Measurements from ENCODE around the gene ADAMTSL2.
A peak's percentile ranks its signal among the peaks of the same experiment; 100 is the strongest.

The ADAMTSL2 gene

DNA sequence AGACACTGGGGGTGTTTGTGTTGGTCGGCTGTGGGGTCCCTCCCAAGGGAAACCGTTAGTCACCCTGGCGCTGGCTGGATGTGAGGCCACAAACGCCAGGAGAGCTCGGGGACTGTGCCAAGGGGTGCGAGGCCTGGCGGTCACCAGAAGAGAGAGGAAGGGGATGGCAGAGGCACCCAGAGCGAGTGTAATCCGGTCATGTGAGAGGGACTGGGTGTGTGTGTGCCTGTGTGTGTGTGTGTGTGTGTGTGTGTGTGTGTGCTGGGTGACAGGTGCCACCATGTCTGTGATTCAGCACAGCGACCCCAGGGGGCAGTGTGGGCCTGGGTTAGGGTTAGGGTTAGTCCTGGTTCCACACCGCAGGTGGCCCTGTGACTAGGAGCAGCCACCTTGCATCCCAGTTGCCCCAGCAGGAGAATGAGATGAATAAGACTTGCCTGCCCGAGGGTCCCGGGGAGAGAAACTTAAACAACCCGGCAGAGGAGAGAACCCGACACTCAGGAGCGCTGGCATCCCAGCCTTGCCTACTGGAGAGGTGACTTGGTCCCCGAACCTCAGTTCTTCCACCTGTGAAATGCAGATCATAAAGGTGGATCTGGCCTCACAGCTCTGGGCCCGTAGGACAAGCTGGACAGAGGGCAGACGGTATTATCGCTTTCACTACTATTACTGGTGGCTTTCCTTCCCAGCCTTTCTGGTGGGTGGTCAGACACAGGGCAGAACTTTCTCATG lies 1.4 kb upstream of the ADAMTSL2 start:
- no peak for FAIRE-seq
- peak; percentile 13 for DNase-seq (ENCODE audit: low spot score)

DNA sequence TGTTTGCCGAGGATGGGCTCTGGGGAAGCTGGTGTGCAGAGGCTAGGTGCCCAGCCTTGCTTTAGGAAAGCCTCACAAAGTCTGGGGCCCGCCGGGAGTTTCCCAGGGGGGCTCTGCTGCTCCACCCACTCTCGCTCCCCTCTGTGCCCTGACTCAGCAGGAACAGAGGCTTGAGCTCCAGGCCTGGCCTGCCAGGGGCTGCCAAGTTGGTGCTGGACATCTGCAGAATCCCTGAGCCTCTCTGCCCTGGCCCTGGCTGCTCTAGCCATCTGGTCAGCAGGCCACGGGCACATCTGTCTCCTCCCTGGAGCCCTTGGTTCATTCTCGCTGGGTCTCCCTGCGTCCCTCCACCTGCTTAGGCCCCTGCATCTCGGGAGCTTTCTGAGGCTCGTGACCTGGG lies 647 bp upstream of the ADAMTSL2 start:
- FAIRE-seq = no peak
- no peak for DNase-seq (ENCODE audit: low spot score)

DNA sequence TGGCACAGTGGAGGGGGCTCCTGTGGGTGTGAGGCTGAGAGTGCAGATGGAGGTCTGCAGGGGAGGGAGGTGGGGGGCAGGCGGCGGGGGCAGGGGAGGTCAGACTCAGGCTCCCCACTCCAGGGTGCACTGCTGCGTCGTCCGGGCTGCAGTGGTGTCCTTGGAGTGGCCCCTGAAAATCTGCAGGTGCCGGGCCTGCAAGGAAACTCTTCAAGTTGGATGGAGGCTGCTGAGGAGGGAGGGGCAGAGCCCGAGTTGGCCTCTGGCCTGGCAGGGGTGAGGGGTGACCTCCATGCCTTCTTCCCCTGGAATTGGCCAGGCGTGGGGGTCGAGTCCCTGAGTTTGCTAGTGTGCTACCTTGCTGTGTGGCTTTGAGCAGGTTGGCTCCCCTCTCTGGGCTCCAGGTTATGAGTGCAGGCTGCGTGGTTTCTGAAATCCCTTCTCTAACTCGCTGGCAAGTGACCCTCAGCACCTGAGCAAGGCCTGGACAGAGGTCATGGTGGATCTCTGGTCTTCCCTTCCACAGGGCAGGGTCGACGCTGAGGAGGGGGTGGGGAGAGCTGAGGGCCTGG lies 888 bp downstream of the ADAMTSL2 start:
- DNase-seq (ENCODE audit: low spot score) (no peak), FAIRE-seq (no peak)

DNA sequence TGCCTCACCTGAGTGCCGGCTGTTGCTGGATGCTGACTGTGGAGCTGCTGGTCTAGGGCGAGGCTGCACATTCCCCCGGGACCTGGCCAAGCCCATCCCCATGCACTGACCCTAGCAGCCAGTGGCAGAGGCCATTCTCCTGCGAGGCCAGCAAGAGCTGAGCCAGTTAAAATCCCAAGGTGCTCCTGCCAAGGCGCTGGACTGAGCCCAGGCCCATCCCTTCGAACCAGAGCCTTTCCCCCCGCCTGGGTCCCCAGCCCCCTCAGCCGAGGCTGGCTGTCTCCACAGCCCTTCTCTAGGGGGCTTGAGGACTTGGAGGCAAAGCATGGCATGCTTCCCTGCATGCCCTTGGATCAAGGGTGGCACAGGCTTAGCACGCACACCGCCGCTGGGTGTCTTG lies 1.6 kb downstream of the ADAMTSL2 start:
- no peak for DNase-seq (ENCODE audit: low spot score)
- FAIRE-seq = no peak

DNA sequence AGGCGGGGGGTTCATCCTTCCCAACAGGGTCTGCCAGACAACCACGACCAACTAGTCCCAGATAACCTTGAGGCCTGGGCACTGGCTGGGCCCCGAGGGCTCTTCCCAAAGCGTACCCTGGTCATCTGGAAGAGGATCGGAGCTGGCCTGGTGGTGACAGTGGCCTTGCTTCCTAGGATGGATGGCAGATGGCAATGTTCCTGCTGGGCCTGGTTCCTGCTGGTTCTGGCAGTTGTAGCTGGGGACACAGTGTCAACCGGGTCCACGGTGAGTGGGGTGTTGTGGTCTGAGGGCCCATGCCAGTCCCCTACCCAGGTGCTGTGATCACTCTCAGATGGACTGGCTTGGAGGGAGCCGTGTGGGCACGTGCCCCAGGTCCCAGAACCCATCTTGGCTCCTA lies 2.0 kb downstream of the ADAMTSL2 start:
- DNase-seq (ENCODE audit: low spot score) (no peak), FAIRE-seq (no peak)

DNA sequence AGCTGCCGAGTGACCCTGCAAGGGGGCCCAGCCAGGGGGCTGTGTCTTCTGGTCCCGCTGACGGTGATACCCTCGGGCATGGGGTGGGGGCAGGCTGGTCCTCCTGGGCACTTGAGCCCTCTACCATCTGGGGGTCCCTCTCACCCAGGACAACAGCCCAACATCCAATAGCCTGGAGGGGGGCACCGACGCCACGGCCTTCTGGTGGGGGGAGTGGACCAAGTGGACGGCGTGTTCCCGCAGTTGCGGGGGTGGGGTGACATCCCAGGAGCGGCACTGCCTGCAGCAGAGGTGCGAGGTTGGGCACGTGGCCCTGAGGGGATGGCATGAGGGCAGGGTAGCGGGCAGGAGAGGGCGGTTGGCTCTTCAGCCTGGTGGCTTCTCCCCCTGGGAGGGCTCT lies 2.8 kb downstream of the ADAMTSL2 start:
- FAIRE-seq (no peak), DNase-seq (ENCODE audit: low spot score) (no peak)

DNA sequence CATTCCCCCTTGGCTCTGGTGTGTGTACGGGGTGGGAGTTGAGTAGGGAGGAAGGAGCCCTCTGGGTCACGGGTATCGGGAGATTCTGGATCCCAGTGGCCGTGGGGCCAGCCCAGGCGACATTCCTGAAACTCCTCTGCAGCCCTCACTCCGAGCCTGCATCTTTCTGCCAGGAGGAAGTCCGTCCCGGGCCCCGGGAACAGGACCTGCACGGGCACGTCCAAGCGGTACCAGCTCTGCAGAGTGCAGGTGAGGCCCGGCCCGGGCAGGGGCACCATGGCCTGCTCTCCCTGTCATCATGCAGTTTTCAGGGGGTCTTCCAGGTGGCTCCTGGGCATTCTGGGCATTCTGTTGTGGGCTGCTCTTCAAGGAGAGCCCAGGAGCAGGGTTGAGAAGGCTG lies 3.7 kb downstream of the ADAMTSL2 start:
- DNase-seq (ENCODE audit: low spot score) (no peak), FAIRE-seq (no peak)

DNA sequence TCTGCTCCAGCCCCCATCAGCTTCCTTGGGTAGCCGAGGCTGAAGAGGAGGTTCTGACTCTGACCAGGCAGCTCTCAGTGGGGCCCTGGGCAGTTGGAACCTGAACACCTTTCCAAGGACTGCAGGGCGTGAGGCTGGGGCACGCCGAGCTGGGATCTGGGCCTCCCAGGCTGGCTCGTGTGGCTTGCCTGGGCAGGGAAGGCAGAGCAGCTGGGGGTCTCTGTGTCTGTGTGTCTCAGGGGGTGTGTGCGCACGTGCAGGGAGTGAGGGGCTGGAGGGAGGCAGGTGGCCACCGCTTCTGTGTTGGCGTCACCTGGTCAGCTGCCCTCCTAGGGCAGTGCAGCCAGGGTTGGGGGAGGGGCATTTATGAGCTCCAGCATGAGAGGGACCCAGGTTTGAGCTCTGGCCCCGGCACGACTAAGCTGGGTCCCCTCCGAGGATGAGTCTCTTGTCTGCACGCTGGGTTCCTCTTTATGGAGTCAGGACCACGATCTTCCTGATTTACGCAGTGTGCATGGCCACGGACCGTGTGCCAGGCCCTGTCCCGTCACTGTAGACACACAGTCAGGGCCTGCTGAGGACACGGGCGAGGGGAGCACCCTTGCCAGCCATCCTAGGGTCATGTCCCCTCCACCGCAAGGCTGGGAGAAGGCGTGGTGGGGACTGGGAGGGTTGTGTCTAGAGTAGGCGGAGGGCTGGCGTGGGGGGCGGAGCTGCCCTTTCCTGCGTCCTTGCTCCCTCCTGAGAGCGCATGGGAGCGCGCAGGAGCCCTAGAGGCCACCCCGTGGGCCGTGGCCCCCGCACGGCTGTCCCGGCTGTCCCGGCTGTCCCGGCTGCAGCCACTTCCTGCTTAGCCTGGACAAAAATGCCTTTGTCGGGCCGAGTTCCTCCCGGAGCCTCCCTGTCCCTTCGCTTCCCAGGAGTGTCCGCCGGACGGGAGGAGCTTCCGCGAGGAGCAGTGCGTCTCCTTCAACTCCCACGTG lies 4.6 kb downstream of the ADAMTSL2 start:
- FAIRE-seq (no peak), DNase-seq (ENCODE audit: low spot score) (no peak)

DNA sequence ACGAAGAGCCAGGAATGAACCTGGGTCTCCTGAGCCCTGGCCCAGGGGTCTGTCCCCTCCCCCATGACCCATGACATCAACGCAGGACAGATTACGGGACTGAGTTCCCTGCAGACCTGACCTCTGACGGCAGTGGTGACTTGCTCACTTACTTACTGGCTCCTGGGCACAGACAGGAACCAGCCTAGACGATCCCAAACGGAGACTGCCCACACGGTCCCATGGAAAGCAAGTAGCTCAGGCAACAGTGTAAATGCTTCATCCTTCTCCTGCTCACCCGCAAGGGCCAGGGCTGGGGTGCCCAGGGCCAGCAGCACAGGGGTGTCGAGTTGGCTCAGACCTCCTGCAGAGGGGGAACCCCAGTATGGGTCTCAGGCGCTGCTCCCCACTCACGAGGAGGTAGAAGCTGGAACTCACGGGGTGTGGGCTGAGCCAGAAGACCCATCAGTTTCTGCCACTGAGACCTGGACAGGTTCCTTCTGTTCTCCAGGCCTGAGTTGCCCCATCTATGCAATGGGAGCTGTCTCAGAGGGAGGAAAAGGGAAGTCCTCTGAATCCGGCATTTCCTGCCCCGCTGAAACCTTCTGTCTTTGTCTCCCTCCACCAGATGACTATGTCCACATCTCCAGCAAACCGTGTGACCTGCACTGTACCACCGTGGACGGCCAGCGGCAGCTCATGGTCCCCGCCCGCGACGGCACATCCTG lies 5.6 kb downstream of the ADAMTSL2 start:
- no peak for FAIRE-seq
- no peak for DNase-seq (ENCODE audit: low spot score)

DNA sequence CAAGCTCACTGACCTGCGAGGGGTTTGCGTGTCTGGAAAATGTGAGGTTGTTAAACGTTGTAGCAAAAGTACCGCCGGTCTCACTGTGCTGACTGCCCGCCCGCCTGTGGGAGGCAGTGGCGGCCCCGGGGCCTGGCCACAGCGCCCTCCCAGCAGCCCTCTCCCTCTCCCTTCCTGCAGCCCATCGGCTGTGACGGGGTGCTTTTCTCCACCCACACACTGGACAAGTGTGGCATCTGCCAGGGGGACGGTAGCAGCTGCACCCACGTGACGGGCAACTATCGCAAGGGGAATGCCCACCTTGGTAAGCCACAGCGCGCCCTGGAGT lies 6.2 kb downstream of the ADAMTSL2 start:
- no peak for FAIRE-seq
- no peak for DNase-seq (ENCODE audit: low spot score)

DNA sequence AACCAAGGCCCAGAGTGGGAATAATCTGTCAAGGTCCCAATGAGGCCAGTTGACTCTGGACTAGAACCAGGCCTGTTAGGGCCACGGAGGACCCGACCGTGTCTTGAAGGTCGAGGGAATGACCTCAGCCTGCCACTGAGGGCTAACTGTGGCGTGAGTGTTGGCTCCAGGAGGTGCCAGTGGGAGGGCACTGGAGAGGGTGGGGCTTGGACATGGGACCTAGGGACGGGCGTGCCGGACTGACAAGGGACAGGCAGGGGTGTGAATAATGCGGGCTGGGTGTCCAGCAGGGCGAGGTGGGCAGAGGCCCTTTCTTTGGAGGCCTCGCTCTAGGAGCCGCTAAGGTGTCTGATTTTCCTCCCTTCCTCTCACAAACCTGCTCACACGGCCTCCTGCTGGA lies 7.5 kb downstream of the ADAMTSL2 start:
- FAIRE-seq (no peak), DNase-seq (ENCODE audit: low spot score) (no peak)

DNA sequence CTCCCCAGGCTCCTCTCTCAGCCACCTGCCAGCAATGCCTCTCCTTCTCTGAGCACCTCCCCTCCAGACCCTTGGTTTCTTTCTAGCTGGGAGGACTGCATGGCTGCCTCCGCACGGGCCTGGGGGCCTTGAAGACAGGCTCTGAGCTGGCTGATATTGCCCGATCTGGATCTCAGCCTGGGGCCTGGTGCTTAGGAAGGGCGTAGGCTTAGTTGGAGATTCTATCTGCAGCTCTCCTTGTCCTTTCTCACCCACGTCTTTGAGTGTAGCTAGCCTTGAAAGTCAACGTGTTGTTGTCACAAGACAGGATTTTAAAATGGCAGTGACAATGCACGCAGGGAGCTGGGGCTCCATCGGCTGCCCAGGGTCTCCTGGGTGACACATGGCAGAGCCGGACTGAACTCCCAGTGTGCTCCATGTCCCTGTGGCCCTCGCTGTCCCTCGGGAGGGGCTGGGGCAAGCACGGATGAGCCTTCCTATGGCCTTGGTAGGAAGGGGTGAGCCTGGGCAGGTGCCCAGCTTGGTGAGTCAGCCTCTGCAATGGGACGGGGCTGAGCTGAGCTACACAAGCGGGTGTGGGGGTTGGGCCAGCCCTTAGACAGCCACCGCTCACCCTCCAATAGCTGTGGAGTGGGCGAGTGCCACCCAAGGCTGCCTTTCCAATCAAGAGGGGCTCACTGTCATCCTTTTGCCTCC lies 9.4 kb downstream of the ADAMTSL2 start:
- no peak for DNase-seq (ENCODE audit: low spot score)
- no peak for FAIRE-seq

DNA sequence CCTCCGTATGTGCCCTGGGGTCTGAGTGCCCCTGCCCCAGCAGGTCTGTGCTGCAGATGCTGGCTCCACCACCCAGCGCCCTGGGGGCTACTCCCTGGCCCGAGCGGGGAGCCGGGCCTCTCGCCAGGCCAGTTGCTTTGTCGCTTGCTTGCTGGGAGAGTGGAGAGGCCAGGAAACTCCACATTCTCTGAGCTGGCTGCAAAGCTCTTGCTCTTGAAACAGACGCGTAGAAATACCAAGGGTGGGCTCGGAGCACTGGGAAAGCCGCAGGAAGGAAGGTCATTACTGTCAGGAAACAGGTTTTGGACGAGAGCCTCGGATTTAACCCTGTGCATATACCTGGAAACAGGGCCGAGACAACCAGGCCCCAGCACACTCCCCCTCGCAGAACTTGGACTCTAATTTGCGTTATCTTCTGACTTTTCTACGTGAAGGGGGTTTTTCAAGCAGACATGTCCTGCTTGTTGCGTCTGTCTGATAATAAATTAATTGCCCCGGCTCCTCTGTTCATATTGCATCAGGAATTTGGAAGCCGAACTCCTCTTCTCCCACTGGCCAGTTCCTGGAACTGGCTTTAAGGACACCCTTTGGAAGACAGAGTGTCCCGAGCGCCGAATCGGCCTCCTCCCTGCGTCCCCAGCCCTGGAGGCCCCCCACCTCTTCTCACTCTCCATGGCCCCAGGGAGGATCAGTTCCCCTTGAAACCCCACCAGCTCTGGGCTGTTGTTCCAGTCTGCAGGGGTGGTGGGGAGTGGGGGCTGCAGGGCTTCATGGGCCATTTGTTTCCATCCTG lies 11.2 kb downstream of the ADAMTSL2 start:
- DNase-seq (ENCODE audit: low spot score) (no peak), FAIRE-seq (no peak)

DNA sequence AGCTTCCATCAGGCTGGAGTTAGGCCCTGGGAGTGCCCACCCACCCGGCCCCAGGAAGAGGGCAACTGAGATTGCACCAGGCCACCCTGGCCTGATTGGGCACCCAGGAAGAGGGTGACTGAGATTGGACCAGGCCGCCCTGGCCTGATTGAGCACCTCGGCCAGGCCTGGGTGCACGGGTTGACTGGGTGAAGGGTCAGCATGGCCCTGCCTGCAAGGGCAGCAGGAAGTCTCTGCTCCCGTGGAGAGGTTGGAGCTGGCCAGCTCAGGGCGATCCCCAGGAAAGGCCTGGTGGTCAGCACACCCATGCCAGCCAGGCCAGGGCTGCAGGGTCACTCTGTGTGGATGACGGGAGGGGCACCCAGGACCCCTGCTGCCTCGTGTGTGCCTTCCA lies 11.8 kb downstream of the ADAMTSL2 start:
- DNase-seq (ENCODE audit: low spot score) (no peak), FAIRE-seq (no peak)

DNA sequence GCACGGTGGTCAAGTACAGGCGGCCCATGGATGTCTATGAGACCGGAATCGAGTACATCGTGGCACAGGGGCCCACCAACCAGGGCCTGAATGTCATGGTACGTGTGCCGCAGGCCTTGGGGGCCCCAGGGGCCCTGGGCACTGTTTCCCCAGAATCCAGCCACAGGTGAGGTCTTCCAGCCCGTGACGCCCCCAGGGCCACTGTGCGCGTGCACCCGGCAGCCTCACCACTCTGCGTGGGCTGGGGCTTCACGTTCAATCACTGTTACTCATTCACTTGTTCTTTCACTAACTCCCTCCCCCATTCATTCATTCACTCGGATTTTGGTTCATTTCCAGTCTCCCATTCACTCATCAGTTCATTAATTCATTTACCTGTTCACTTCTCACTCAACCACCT lies 12.6 kb downstream of the ADAMTSL2 start:
- no peak for DNase-seq (ENCODE audit: low spot score)
- FAIRE-seq = no peak

DNA sequence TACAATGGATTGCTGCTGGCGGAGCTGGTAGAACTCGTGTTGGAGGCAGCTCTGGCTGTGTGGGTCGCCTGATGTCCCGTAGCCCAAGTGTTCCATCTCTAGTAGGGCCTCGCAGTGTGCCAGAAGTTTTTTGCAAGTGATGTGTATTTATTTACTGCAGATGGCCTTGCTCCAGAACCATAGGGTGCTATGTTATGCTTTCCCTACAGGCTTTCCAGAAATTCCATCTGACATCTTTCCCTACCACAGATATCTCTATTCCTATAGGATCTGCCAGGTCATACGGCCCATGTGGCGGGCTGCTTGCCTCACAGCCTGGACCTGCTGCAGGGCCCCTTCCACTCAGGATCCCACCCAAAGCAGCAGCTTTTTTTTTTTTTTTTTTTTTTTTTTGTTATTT lies 16.9 kb downstream of the ADAMTSL2 start:
- DNase-seq (ENCODE audit: low spot score) = no peak

DNA sequence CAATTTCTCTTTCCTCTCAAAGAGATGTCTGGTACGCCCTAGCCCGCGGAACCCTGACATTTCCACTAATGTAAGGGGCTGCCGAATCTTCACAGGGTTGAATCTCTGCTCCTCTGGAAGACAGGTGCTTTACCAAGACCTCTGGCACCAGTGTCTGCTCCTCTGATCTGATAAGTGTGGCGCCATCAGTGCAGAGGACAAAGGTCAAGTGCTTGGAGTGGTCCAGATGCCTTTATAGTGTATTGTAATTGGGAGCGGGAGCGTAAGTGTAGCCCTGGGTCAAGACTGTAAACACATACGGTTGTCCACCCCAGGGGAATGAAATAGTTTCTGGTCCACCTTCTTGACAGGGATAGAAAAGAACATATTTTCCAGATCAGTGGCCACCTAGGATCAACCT lies 17.7 kb downstream of the ADAMTSL2 start:
- FAIRE-seq = no peak
- no peak for DNase-seq (ENCODE audit: low spot score)

More for the DNA sequence above, 16.9 kb downstream of the ADAMTSL2 start:
- FAIRE-seq = no peak

DNA sequence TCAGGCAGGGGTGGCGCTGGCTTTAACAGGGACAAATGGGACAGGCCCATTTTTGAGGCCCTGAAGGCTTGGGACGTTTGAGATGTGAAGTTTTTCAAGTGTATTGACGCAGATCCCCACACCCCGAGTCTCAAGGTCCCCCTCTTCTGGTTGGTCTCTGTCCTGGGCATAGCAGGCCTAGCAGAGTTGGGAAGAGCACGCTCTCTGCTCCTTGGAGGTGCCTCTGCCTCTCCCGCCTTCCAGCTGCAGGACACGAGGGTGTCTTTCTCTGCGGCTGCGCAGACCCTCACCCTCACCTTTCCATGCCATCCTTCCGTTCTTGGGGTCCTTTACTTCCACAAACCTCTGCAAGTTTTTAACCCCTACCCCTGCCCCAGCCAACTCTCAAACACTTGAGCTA lies 18.6 kb downstream of the ADAMTSL2 start:
- DNase-seq (ENCODE audit: low spot score) (no peak), FAIRE-seq (no peak)

DNA sequence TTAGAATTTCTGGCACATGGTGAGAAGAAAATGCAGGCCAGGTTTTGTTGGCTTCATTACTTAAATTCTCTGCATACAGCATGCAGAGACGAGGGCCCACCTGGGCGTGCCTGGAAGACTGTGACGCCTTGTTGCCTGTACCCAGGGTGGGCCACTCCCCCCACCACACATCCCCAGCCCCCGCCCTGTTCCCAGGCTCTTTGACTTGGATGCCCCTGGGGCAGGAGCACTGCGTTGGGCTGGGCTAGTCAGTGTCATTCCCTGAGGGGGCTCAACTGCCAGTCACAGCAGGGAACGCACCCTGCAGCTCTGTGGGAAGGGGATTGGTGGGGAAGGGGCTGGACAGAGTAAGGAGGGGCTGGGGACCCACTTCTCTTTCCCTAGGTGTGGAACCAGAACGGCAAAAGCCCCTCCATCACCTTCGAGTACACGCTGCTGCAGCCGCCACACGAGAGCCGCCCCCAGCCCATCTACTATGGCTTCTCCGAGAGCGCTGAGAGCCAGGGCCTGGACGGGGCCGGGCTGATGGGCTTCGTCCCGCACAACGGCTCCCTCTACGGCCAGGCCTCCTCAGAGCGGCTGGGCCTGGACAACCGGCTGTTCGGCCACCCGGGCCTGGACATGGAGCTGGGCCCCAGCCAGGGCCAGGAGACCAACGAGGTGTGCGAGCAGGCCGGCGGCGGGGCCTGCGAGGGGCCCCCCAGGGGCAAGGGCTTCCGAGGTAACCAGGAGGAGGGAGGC lies 19.6 kb downstream of the ADAMTSL2 start:
- no peak for FAIRE-seq
- DNase-seq (ENCODE audit: low spot score) = no peak

DNA sequence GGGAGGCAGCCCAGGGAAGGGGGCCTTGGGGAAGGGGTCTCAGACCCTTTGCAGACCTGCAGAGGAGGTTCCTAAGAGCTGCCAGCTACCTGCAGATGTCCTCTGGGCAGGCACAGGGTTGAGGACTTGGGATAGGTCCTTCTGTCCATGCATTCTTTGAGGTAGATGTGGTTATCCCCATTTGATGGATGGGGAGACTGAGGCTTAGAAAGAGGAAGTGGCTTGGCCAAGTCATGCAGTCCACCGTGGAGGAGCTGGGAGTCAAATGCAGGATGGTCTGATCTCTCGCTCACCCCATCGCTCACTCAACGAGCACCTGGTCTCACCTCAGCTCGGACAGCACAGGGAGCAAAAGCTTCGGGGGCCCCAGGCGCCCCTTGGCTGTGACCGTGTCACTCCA lies 20.2 kb downstream of the ADAMTSL2 start:
- FAIRE-seq (no peak), DNase-seq (ENCODE audit: low spot score) (no peak)
